Hindlimb muscle (tissue), 1 donor: ENCODE measurements around the gene RAPGEF2. TPM values are rescaled to one million over a fixed set of nuclear protein-coding genes. Genes with fewer than 3 reads are reported as not detected.

Experiments
- DNase-seq: peaks from one replicate; pipeline ENCODE4 v3.0.0-alpha.2; 2013
- polyA plus RNA-seq: library from polyadenylated mRNA; unstranded; fragments of 120-200 nt; gene quantifications from one replicate; pipeline ENCODE4 v1.2.1, GENCODE V29; 2013; ENCODE audit not compliant: insufficient read length

RAPGEF2 gene
- polyA plus RNA-seq, 1 donor, result 27.6 TPM

DNA sequence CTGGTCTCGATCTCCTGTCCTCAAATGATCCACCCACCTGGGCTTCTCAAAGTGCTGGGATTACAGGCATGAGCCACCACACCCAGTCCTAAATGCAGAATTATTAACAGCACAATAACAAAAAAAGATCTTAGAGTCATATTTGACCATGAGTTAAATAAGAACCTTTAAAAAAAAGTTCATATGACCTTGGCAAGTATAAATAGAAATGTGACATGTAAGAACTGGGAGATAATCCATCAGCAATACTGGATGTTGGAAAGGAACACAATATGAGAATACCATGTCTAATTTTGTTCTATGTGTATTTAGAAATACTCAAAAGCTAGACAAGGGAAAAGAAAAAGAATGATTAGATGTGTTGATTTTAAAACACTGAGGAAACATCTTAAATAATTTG, 231.6 kb downstream of the RAPGEF2 start:
- DNase-seq, result no peak

DNA sequence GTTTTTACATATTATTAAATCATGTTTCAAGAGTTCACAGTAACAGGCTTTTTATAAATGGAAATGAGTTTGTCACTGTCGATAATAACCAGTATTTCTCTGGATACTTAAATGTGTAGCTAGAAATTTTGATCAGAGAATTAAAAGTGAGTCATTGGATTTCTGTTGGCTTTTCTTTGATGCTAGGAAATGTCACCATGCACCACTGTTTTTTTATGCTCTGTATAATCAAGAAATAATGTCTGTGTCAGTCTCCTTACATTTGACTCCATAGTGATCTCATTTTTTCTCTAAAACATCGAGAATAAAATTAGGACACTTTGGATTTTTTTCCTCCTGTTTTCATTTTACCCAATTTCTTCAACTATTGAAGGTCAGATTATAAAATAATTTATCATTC, 234.2 kb downstream of the RAPGEF2 start:
- no peak for DNase-seq

DNA sequence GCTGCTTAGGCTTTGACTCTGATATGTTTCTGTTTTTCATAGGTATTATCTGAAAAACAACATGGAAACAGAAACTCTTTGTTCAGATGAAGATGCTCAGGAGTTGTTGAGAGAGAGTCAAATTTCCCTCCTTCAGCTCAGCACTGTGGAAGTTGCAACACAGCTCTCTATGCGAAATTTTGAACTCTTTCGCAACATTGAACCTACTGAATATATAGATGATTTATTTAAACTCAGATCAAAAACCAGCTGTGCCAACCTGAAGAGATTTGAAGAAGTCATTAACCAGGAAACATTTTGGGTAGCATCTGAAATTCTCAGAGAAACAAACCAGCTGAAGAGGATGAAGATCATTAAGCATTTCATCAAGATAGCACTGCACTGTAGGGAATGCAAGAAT, 238.6 kb downstream of the RAPGEF2 start:
- DNase-seq, result no peak

DNA sequence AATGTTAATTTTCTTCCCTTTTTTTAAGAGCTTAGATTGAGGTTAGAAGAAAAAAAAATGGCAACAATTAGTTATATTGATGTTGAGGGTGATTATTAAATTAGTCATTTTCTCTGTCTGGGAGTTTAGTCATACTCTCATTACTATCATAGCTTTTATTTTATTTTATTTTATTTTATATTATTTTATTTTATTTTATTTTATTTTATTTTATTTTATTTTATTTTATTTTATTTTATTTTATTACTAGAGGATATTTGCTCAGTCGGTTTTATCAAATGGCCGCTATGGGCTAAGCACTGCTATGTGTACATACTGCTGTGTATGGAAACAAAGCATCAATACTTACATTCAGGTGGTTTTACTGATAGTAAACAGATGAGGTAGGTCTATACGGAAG, 239.5 kb downstream of the RAPGEF2 start:
- DNase-seq, result no peak

DNA sequence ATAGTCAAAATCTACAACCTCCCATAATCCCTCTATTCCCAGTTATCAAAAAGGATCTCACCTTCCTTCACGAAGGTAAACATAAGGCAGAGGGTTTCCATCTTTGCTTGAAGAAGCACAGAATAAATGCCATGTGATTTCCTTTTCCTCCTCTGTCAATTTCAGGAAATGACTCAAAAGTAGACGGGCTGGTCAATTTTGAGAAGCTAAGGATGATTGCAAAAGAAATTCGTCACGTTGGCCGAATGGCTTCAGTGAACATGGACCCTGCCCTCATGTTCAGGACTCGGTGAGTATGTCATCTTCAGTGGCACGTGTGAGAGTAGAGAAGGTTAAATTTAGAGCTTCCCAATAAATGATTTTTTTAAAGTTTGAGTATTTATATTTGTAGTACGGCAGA, 240.2 kb downstream of the RAPGEF2 start:
- DNase-seq, result no peak

DNA sequence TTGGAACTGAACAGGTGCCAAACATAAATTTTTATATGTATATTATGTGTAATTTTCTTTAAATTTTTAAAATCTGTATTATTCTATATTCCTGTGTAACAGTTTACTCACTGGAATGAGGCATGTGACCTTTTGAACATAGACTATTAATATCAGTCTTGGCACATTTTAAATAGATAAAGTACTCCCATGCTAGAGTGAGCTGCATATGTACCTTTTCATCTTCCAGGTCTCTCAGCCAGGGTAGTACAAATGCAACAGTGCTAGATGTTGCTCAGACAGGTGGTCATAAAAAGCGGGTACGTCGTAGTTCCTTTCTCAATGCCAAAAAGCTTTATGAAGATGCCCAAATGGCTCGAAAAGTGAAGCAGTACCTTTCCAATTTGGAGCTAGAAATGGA, 242.0 kb downstream of the RAPGEF2 start:
- DNase-seq, result no peak

DNA sequence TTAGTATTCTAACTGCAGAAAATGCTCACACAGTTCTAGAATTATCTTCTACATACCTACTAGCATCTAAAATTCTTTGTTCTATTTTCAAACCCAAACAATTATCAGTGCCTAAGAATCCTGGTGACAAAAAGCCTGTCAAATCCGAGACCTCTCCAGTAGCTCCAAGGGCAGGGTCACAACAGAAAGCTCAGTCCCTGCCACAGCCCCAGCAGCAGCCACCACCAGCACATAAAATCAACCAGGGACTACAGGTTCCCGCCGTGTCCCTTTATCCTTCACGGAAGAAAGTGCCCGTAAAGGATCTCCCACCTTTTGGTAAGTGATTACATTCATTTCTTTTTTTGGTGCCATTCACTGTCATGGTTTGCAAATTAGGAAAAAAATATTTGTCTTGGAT, 243.8 kb downstream of the RAPGEF2 start:
- DNase-seq, result no peak

DNA sequence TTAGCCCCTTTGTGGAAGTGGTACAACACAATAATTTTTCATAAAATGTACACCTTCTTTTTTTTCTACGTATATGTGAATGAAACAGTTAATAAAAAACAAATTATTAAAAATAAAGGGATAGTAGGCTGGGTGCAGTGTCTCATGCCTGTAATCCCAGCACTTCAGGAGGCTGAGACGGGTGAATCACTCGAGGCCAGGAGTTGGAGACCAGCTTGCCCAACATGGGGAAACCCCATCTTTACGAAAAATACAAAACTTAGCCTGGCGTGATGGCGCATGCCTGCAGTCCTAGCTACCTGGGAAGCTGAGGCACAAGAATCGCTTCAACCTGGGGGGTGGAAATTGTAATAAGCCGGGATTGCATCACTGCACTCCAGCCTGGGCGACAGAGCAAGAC, 244.9 kb downstream of the RAPGEF2 start:
- no peak for DNase-seq

DNA sequence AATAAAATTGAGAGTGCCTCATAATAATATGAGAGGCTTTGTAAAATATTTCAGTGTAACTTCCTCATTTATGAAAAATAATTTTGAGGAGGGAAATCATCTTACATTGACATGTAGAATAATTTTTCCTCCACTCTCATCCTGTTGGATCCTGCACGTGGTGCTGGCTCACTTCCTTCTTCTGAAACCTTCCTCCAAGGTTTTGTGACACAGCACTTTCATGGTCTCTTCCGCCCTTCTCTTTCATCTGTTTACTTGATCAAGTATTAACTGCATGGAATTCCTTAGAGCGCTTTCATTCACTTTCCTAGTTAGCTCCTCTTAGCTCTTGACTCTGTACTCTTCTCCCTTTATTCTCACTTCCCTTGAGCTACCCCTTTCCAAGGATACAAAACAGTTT, 246.5 kb downstream of the RAPGEF2 start:
- no peak for DNase-seq

DNA sequence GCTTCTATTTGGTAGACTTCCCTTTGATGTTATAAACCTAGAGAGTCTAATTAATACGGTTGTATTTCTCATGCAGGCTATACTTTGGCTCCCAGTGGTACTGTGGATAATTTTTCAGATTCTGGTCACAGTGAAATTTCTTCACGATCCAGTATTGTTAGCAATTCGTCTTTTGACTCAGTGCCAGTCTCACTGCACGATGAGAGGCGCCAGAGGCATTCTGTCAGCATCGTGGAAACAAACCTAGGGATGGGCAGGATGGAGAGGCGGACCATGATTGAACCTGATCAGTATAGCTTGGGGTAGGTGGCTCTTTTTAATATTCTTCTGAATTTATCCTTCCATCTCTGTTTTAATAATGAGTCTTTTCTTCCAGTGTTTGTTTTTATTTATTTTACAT, 249.7 kb downstream of the RAPGEF2 start:
- no peak for DNase-seq

DNA sequence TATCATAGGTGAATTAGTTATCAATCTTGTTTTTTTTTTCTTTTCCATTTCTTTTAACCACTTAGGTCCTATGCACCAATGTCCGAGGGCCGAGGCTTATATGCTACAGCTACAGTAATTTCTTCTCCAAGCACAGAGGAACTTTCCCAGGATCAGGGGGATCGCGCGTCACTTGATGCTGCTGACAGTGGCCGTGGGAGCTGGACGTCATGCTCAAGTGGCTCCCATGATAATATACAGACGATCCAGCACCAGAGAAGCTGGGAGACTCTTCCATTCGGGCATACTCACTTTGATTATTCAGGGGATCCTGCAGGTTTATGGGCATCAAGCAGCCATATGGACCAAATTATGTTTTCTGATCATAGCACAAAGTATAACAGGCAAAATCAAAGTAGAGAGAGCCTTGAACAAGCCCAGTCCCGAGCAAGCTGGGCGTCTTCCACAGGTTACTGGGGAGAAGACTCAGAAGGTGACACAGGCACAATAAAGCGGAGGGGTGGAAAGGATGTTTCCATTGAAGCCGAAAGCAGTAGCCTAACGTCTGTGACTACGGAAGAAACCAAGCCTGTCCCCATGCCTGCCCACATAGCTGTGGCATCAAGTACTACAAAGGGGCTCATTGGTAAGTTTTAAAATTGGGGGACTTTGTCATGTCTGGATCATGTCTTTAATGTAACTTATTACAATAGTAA, 250.7 kb downstream of the RAPGEF2 start:
- DNase-seq, result no peak

DNA sequence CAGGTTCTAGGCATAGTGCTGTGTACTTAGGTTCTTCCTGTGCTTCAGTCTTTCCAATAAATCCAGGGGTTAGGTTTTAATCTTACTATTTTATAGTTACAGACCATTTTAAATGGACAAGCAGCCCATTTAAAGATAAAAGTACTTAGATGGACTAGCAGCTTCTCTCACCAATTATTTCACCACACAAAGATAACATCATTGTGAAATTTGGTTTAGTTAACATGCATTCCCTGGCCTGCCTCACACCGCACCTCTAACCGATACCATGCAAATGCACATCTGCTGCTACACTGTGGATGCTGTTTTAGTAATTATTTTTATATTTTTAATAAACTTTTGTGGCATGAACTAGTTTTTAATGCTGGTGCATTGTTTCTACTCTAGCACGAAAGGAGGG, 252.6 kb downstream of the RAPGEF2 start:
- DNase-seq, result no peak

DNA sequence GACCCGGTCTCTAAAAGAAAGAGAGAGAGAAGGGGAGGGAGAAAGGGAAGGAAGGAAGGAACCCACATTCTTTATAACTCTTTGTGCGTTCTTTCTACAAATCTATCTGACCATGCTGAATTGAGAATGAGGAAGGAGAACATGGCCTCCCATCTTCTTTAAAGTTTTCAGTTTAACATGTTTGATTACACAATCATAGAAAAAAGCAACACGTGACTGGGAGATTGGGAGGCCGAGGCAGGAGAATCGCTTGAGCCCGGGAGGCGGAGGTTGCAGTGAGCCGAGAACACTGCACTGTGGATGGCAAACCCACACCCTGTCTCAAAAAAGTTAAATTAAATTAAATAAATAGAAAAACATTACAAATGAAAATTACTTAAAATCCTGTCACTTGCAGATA, 254.5 kb downstream of the RAPGEF2 start:
- DNase-seq, result no peak

DNA sequence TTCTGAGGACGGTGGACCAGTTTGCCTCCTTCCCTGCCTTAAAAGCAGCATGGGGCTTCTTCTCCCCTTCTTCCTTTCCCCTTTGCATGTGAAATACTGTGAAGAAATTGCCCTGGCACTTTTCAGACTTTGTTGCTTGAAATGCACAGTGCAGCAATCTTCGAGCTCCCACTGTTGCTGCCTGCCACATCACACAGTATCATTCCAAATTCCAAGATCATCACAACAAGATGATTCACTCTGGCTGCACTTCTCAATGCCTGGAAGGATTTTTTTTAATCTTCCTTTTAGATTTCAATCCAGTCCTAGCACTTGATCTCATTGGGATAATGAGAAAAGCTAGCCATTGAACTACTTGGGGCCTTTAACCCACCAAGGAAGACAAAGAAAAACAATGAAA, 255.3 kb downstream of the RAPGEF2 start:
- peak; percentile 32 for DNase-seq

DNA sequence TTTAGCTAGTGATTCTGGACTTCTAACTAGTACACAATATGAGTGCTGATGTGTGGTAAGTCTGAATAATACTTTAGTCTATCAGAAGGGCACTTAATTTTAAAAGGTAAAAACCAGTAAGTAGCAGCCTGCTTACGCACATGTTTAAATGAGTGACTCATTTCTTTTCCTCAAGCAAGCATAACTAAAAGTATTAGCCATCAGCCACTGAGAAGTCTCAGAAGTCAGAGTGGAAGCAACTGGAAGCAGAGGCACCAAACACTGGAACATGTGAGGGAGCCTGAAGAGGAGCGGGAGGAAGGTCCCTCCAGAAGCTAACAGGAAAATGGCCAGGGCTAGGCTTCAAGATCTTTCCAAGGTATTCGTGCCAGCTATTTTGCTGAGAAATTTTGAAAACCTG, 257.7 kb downstream of the RAPGEF2 start:
- no peak for DNase-seq

DNA sequence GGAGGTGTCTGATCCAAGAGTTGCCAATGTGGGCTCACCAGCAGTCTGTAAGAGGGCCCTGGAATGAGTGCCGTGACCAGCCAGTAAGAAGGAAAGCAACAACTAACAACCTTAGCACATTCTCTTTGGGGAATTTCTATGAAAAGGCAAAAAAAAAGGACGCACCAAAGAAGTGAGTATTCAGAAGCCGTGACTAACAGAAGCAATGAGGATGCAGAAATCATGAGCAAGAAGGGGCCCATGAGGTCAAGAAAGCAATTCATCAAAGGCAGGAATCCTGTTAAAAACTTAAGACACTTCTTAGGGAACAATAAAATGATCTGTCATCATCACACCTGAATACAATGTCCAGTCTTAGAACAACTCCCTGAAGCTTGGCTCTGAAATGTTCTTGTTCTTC, 260.5 kb downstream of the RAPGEF2 start:
- DNase-seq, result no peak

DNA sequence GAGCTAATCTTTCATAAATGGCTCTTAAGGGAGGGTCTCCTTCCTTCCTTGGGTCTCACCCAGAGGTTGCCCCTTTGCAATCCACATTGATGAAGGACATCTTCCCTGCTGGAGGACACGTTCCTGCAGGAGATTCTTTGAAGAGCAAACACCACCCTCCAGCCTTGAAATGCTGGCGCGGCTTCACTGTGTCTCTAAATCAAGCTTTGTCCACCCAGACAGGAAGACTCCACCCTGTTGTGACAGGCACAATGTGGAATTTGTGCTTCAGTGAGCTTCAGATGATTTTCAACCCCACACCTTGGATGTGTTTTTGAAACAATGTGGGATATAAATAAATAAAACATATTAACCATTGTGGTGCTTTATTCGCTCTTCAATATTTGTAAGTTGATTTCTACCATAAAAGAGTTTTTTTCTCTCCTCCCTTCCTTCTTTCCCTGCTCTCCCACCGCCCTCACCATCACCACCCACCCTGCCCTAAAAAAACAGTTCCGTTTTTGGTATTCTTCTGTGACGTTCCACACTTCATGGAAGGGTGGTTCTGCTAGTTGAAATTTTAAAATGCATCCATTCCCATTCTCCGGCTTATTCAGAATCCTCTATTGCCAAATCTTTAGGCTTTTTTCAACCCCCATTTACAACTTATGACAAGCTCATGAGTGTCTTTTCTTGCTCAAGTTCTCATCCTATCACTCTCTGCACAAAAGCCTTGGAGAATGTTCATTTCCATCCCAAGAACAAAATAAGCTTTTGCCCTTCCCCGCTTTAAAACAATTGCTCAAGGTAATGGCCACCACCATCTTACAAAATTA, 264.3 kb downstream of the RAPGEF2 start:
- DNase-seq, result no peak

DNA sequence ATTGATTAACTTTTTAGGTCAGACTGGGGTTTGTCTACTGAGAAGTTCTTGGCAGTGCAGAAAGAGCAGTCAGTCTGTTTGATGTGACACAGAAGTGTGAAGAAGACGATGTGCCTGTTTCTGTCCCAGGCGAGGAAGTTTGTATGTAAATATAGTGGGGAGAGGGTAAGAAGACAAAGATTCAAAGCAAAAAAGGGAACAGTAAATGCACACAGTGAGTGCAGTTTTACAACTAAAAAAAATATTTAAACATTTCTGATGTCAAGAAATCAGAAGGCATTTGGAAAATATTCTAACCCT, 264.9 kb downstream of the RAPGEF2 start:
- DNase-seq, result no peak

DNA sequence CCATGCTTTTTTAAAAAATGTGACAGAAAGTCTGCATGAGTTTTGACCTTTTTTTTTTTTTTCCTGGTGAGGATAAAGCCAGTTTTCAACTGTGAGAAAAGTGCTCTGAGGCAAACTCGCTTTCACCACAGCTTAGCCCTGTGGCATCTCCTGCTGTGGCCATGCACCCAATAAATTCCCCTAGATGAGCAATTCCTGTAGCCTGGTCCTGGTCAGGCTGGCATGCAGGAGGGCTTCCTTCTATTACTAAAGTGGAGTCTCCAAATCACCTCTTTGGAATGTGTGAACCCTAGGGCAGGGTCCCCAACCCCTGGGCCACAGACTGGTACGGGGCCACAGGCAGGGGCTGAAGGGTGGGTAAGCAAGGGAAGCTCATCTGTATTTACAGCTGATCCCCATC, 265.4 kb downstream of the RAPGEF2 start:
- DNase-seq, result no peak

DNA sequence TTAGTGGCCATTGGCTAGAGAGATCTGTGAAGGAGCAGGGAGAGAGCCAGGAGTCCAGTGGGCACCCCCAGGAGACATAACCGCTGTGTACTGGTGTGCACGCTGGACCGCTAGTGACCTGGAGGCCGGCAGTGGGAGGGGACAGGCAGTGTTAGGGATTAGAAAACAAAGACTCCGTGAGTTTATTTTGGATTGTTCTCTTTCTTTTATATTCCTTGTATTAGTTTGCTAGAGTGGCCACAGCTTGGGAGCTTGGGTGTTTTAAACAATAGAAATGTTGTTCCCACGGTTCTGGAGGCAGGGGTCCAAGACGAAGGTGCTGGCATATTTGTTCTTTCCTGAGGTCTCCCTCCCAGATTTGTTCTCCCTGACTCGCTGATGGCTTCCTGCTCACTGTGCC, 266.4 kb downstream of the RAPGEF2 start:
- DNase-seq, result no peak

DNA sequence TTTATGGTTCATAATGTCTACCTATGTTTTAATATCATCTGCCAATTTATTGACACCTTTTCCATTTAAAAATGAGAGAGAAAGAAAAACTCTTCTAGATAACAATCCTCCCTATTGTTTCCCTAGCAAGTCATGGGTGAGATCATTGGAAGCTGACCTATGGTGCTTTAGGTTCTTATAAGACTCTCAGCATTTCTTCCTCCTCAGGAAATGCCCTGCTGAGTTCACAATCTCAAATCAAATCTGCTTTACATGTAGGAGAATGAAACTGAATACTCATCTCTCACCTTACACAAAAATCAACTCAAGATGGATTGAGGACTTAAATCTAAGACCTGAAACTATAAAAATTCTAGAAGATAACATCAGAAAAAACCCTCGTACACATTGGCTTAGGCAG, 267.4 kb downstream of the RAPGEF2 start:
- no peak for DNase-seq

DNA sequence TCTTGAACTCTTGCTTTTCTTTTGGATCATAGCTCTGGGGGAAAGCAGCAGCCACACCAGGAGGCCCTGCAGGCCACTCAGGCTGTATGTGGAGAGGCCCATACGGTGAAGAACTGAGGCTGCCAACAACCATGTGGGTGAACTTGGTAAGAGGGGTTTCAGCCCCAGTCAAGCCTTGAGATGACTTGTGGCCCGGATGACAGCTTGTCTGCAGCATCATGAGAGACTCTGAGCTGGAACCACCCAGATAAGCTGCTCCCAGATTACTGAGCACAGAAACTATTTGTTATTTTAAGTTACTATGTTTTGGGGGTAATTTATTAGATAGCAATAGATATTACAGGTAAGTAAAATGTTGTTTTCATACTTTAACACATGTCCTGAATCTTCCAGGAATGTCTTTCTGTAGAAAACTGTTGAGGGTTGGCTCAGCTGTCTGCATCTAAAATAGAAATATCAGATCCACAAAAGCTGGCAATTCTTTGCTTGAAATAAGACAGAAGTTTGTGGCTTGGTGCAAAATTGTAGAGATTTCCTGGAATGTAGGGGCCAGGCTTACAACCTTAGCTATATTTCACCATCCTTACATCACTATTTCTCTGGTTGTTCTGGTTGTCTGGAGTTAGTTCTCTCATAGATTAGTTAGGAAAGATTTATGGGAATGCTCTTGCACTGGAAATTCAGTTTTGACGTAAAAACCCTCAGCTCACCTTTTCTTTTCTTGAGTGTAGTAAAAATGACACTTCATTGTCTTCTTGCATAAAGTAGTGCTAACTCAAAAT, 272.1 kb downstream of the RAPGEF2 start:
- no peak for DNase-seq

DNA sequence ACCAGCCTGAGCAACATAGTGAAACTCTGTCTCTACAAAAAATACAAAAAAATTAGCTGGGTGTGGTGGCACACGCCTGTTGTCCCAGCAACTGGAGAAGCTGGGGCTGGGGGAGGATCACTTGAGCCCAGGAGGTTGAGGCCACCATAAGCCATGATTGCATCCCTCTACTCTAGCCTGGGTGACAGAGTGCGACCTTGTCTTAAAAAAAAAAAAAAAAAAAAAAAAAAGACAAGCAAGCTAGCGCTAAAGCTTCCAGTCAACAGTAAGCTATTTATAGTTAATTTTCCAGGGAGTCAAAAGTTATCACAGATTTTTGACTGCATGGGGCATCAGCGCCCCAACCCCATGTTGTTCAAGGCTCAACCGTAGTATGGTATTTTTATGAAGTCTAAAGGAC, 273.4 kb downstream of the RAPGEF2 start:
- no peak for DNase-seq

DNA sequence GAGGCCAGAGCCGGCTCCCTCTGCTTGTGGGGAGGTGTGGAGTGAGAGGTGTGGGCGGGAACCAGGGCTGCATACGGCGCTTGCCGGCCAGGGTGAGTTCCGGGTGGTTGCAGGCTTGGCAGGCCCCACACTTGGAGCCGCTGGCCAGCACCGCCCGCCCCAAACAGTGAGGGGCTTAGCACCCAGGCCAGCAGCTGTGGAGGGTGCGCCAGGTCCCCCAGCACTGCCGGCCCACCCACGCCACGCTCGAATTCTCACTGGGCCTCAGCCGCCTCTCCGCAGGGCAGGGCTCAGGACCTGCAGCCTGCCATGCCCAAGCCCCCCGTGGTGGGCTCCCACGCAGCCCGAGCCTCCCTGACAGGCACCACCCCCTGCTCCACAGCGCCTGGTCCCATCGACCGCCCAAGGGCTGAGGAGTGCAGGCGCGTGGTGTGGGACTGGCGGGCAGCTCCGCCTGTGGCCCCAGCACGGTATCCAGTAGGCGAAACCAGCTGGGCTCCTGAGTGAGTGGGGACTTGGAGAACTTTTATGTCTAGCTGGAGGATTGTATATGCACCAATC, 275.3 kb downstream of the RAPGEF2 start:
- DNase-seq, result no peak
